DMS53 treated with DMSO at 0.1 percent for 48 hours (cell line): ENCODE data around the gene CAMKK2.
"Not testable (repeated sequence)": the region's sequence is repeated elsewhere in the genome, so short reads cannot be mapped to it uniquely, and the experiment has no call there.

Experiments used
- DNase-seq: peaks from one replicate; lab custom pipeline; 2025; ENCODE audit not compliant: unreplicated experiment; lab: John Stamatoyannopoulos, UW

The CAMKK2 gene

DNA sequence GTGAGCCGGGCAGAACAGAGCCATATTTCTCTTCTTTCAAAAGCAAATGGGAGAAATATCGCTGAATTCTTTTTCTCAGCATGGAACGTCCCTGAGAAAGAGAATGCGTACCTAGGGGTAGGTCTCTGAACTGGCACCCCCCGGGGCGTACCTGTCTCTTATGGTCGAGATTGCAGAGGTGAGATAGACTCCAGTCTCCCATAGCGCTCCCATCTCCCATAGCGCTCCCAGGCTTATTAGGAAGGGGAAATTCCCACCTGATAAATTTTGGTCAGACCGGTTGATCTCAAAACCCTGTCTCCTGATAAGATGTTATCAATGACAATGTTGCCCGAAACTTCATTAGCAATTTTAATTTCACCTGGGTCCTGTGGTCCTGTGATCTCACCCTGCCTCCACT is 16.0 kb downstream of the CAMKK2 start:
- not testable (repeated sequence) for DNase-seq

DNA sequence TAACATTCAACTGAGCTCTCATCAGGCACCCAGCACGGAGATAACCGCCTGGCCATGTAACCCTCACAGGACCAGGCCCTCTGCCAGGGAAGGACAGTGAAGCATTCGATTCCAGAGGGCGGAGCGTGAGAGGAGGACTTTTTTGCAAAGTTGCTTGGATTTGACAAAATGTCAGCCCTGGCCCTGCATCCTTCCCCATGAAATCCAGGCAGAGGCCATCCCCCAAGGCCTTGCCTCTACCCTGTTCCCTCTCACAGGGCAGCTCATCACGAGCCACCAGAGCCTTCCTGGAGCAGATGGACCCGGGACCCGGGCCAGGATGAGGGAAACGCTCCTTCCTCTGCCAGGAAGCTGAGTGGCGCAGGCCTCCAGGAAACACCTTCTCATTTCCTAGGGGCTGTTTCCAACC is 17.0 kb downstream of the CAMKK2 start:
- no peak for DNase-seq

DNA sequence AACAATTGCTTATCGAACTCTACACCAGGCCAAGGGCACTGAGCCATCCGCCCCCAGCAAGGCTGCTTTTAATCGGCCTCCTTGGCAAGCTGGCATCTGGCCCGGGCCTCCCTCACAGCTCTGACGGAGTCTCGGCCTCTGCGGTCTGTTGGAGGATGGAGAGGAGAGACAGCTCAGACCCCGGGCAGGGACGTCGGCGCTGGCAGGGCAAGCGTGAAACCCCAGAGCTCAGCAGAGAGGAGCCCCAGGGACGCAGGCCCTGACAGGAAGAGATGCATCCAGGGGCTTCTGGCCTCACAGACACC is 17.5 kb downstream of the CAMKK2 start:
- DNase-seq: no peak

DNA sequence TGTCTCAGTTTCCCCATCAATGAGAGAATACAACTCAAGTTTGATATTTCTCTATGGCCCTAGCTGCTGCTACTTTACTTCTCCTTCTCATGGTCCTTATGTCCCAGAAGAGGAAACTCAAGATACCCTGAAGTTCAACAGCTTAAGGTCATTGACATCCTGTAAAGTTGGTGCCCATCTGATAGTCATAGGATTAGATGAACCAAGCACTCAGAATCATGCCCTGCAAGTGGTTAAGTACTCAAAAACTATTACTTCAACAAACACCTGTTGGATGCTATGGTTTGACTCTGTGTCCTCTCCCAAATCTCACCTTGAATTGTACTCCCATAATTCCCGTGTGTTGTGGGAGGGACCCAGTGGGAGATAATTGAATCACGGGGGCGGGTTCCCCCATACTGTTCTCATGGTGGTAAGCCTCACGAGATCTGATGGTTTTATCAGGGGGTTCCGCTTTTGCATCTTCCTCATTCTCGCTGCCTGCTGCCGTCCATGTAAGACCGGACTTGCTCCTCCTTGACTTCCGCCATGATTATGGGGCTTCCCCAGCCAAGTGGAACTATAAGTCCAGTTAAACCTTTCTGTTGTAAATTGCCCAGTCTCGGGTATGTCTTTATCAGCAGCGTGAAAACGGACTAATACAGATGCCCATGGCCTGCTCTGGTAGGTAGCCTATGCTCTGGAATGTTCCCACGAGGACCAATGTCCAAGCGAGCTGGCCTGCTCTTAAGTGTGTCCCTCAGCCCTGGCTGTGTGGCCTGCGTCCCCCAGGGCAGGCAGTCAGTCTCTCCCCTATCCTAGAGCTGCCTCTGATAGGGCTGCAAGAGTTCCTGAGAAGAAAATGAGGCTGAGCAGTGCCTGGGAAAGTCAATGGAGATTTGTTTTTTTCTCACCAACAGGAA is 18.1 kb downstream of the CAMKK2 start:
- no peak for DNase-seq

DNA sequence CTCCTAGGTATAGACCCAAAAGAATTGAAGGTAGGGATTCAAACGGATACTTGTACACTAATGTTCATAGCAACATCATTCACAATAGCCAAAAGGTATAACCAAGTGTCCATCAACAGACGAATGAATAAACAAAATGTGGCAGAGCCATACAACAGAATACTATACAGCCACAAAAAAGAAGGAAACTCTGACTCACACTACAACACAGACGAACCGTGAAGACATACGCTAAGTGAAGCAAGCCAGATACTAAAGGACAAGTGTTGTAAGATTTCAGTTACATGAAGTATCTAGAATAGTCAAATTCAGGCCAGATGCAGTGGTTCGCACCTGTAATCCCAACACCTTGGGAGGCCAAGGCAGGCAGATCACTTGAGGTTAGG is 19.1 kb downstream of the CAMKK2 start:
- no peak for DNase-seq

DNA sequence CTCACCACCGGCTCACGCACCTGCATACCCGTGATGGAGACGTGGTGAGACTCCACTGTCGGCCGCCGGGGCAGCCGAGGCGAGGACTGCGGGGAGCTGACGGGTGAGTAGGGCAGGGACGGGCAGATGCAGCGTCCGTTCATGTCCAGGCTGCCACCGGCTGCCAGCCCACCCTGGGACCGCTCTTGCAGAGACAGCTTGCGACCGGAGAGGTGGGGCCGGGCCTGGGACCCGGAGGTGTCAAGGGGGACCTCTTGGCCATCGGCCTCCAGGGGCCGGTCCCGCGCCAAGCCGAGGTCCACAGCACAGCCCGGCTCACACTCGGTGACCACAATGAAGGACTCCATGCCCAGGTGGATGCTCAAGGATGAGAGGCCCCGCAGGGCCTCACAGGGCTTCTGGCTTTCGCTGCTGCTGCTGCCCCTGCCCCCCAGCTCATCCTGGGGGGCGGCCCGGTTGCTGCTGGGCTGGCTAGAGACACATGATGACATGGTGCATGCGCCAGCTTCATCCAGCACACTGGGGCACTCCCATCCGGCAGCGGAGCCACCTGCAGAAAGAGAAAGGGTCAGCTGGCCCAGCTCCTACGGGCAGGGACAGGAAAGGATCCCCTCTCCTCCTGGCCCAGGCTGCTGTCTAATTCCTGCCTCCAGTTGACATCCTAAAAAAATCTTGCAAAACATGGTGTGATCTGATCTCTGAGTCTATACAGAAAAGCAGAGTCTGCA is 22.3 kb downstream of the CAMKK2 start:
- DNase-seq: no peak

DNA sequence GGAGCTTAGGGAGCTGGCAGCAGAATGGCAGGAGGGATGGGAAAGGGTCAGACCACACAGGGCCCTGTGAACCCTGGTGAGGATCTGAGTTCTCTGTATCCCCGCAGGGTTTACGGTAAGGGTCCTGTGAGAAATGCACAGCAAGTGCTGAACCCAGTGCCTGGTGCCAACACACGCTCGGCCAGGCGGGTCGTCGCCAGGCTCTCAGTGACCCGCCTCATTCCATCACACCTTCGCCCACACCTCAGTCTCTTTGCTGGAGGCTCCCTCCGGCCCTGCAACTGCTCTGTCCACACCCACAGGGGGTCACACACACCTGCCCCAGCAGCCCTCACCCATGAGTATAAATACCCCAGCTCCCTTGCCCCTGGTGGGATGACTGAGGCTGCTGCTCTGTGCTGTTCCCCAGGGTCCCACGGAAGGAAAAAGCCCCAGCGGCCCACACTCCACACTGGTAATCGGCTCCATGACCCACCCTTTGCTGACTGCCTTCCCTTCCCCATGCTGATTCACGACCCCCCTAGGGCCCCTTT is 23.1 kb downstream of the CAMKK2 start:
- no peak for DNase-seq

DNA sequence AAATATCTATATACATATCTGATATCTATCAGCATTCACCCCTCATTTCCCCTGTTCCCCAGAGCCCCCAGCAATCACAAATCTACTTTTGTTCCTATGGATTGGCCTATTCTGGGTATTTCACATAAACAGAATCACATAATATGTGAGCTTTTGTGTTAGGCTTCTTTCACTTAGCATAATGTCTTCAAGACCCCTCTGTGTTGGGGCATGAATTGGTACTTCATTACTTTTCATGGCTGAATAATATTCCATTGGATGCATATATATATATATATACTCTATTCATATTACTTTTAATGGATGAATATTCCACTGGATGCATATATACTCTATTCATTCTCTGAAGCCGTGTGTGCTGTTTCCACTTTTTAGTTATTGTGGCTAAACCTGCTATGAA is 28.7 kb downstream of the CAMKK2 start:
- DNase-seq: no peak

DNA sequence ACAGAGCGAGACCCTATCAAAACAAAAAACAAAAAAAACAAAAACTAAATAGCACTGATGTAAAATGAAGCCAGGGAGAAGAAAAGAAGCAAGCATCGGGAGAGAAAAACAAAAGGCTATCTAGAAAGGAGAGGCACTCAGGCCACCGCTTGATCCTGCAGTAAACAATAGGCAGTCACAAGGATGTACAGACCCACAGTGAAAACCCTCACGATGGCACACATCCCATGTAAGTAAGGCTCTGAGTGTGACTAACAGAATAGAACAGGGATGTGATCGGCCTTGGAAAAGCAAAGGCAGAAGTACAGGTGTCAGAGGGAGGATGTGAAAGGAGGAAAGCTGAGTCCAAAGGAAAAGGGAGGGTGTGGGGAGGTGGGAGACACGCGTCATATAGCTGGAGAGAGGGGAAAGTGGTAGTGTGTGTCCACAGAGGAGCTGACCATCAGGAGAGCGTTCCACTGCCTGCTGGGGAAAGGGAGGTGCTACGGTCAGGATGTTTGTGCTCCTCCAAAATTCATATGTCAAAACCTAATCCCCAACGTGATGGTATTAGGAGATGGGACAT is 31.5 kb downstream of the CAMKK2 start:
- no peak for DNase-seq

DNA sequence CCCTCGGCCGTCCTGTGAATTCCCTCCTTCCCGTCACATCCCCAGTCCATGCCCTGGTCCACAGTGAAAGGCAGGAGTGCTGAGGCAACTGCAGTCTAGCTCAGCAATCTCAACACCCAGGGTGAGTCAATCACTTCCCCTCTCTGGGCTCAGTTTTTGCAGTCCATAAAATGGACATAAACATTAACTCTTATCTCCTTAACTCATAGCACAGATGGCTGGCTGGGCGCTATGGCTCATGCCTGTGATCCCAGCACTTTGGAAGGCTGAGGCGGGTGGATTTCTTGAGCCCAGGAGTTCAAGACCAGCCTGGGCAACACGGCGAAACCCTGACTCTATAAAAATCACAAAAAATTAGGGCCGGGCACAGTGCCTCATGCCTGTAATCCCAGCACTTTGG is 32.4 kb downstream of the CAMKK2 start:
- DNase-seq: no peak

DNA sequence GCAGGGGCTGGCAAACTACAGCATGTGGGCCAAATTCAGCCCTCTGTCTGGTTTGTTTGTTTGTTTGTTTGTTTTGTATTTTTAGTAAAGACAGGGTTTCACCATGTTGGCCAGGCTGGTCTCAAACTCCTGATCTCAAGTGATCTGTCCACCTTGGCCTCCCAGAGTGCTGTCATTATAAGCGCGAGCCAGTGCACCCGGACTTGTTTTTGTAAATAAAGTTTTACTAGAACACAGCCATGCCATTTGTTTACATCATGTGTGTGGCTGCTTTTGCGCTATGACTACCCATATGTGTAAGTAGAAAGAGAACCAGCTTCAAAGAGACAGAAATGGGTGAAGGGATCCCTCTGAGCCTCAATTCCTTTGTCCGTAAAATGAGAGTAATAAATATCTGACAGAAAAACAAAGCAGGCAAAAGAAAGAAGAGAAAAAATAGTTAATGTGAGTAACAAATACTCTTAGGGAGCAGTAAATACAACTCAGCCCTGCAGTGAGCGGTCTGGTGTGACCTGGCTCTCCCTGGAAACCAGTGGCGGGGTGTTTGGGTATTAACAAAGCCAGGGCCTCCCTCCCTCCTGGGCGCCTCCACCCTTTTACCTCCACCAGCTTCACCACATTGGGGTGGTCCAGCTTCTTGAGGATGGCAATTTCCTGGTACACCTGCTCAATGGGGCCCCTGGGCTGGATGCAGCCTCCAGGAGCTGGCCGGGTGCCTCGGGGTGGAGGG is 33.1 kb downstream of the CAMKK2 start:
- DNase-seq: no peak

DNA sequence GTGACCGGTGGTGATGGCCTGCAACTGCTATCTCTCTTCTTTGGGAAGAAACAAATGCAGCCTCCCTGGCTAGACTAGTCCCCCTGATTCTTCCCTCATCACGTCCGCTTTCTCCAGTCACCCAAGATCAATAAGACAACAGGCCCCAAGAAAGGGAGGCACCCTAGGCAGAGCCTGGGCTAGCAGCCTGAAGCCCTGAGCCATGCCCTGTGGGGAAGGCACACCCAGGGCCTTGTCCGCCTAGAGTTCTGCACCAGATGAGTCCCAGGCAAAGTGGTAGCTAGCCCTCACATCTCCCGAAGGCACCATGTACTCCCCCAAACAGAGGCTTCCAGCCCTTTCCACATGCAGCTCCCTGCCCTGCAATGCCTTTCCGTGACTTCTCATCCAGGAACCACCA is 35.1 kb downstream of the CAMKK2 start:
- no peak for DNase-seq

DNA sequence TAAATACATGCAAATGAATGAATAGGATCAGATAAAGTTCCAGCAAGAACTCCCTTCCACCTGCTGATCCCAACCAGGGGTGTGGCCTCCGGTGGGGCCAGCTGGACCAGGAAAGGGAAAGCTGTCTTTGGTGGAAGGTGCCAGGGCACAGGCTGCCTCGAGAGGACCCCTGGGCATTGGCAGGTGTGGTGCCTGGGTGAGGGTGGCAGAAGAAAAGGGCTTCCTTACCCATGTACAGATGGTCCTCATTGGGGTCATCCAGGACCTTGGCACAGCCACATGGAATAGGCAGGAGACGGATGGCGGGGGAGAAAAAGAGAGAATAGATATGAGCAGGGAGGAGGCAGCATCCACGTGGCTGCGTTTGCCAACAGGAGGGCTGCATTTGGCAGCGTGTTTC is 36.4 kb downstream of the CAMKK2 start:
- DNase-seq: no peak

DNA sequence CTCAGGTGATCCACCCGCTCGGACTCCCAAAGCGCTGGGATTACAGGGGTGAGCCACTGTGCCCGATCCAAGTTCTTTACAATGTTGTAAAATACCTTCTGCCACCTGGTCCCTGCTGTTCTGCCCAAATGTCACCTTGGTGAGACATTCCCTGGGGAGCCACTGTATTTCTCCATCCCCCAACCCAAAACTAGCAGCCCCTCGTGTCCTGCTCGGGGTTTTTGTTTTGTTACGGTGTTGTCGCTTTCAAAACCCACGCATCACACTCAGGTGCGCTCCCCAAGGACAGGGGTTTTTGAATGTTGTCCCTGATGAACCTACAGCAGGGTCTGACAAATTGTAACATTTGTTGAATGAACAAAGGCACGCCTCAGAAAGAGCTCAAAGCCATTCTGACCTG is 37.4 kb downstream of the CAMKK2 start:
- no peak for DNase-seq

DNA sequence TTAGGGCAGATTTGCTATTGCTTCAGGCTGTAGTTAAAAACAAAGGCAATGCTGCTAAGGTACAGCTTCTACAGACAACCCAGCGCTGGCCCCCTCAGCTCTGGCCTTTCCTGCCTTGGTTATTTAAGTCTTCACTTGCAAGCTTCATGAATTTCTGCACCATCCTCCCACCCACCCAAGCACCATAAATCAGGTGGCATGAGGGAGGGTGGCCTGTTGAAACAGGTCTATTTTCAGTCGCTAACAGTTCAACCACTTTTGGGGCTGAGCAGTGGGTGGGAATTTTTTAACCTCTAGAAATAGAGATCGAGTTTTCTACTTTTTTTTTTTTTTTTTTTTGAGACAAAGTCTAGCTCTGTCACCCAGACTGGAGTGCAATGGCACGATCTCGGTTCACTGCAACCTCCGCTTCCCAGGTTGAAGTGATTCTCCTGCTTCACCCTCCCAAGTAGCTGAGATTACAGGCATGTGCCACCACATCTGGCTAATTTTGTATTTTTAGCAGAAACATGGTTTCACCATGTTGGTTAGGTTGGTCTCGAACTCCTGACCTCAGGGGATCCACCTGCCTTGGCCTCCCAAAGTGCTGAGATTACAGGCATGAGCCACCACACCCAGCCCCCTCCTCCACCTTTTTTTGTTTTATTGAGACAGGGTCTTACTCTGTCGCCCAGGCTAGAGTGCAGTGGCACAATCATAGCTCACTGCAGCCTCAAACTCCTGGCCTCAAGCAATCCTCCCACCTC is 38.6 kb downstream of the CAMKK2 start:
- DNase-seq: not testable (repeated sequence)

DNA sequence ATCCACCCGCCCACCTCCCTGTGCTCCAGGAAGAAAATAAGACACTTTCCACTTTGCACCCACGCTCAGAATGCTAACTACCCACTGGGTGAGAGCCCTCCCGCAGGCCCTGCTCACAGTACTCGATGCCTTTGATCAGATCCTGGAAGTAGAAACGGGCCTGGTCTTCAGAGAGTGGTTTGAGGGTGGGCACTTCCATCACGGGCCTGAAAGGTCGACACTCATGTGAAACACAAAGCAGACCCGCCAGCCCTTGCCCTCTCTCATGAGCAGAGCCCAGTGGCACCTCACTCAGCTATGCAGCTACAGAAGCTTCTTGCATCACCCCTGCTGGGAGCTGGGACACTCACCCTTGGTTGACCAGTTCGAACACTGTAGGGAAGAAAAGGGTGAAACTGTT is 41.1 kb downstream of the CAMKK2 start:
- no peak for DNase-seq

DNA sequence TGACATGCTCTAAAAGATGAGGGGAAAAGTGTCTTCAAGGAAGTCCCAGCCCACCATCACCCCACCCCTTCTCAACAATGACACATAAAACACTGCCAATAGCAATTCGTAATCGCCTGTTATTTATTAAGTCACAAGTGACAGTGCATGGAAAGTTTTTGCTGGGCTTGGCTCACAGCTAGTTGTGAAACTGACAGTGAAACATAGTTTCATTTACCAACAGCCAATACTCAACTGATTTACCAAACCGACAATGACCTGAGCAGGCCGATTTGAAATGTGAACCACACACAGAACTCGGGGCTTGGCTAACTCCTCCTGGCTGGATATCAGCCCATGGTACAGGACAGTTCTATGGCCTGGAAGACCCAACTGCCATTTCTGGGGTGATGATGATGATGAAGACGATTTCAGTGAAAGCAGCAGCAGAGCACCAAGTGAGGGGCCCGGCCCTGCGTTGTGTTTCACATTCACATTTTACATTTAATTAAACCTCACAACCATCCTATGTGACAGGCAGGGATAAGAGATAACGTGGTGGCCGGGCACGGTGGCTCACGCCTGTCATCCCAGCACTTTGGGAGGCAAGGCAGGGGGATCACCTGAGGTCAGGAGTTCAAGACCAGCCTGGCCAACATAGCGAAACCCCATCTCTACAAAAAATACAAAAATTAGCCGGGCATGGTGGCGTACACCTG is 42.7 kb downstream of the CAMKK2 start:
- no peak for DNase-seq

DNA sequence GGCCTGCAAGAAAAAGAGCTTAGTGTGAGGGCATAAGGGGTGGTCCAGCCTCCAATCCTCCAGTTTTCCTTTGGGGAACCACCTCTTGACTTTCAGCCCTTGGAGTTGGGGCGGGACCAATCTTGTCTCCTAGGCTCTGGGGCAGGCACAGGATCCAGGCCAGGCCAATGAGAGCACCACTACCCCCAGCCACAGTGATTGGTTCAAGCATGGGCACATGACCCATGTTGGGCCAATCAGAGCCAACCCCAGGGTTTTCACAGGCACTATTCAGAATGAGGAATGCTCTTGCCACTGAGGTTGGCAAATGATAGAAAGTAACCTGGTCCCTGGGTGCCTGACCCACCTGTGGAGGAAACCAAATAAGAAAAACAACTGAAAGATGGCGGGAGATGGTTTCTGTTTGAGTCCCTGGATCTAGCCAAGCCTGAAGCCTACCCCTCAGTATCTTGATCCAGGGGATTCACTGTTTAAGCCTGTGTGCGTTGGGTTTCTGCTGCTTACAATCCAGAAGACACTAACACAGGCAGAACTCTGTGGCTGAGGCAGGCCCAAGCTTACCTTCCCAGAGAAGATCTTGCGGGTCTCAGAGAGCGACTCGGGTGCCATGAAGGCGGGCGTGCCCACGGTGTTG is 43.7 kb downstream of the CAMKK2 start:
- no peak for DNase-seq

DNA sequence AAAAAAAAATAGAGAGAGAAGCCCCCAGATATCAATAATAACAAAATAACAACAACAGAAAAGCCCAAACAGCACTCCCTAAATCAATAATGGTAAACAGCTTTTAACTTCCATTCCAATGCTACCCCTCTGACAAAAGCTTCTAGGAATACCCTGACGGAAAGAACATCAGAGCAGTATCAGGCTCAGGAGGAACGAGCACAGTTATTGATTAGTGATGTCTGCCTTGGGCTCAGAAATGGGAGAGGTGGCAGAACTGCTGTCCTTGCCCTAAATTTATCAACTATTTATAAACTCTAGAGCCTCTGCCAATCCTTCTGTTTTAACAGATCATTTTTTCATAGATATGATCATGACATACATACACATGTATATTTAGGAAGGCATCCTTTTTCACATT is 44.7 kb downstream of the CAMKK2 start:
- no peak for DNase-seq

DNA sequence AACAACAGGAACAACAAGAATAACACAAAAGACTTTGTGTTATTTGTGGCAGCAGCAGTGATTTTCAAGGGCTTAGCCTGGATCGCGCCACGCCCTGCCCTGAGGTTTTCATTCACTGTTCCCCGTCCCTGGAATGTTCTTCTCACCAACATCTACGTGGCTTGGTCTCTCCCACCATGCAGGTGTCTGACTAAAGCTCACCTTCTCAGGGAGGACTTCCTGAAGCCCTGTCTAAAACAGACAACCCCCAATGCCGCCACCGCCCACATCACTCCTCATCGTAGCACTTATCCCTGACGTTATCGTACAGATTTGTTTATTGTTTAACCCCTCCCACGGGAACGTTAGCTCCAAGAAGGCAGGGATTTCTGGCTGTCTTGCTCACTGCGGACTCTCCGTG is 46.1 kb downstream of the CAMKK2 start:
- DNase-seq: no peak
